ENCODE results near the gene ASB6.
"Not testable (repeated sequence)": the region's sequence is repeated elsewhere in the genome, so short reads cannot be mapped to it uniquely, and the experiment has no call there.

The ASB6 gene

GRCh38 chr9:129669946-129670345 is 28.0 kb upstream of the ASB6 start:
- in situ Hi-C loops (cut with HindIII; ENCODE audit: low pct_ligation_motif_present, low pct_unique_long_range_greater_than_20kb, low sequenced_read_pairs), result no loop called here
- DNase-seq, result no peak

DNA sequence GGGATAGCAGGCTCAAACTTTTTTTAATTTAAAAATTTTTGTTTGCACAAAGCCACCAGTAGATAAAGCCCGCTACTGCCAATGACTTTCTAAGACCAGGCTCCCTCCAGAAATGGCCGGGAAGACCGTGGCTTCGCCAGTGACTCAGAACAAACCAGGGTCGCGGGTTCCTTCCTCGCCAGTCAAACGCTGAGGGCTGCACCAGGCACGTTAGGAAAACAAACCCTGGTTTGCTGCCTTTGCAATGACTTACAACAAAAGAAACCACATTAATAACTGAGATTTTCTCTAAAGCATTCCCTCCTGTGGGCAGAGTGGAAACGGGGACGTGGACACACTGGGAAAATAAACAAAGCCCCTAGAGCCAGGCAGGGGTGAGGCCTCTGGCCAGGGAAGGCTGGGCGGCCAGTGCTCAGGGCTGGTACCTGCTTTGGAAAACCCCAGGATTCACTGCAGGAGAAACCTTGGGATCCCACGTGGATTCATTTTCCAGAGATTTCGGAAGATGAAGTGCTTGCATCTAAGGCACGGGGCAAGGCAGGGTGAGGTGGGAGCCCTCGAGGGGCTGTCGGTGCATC is 27.3 kb upstream of the ASB6 start:
- in situ Hi-C loops (cut with HindIII; ENCODE audit: low pct_ligation_motif_present, low pct_unique_long_range_greater_than_20kb, low sequenced_read_pairs), result no loop called here
- DNase-seq, result no peak

DNA sequence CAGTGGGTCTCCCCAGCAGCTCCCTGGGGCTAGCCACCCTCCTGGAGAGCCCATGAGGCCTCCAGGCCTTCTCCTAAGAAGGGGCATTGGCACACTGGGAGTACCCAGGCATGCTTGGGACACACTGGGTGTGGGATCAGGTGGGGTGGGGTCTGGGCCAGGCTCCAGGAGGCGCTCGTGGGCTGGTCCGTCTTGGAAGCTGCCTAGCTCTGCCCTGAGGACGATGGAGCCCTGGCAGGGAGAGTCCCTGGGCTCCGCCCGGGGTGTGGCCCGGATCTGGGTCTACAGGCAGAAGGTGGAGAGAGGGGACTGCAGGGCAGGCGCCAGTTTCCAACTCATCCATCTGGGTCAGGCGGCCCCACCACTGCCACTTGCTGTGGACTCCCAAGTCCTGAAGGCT is 25.9 kb upstream of the ASB6 start:
- no peak for DNase-seq
- in situ Hi-C loops (cut with HindIII; ENCODE audit: low pct_ligation_motif_present, low pct_unique_long_range_greater_than_20kb, low sequenced_read_pairs), result no loop called here

GRCh38 chr9:129667378-129667777 is 25.4 kb upstream of the ASB6 start:
- DNase-seq, result no peak
- in situ Hi-C loops (cut with HindIII; ENCODE audit: low pct_ligation_motif_present, low pct_unique_long_range_greater_than_20kb, low sequenced_read_pairs), result no loop called here

DNA sequence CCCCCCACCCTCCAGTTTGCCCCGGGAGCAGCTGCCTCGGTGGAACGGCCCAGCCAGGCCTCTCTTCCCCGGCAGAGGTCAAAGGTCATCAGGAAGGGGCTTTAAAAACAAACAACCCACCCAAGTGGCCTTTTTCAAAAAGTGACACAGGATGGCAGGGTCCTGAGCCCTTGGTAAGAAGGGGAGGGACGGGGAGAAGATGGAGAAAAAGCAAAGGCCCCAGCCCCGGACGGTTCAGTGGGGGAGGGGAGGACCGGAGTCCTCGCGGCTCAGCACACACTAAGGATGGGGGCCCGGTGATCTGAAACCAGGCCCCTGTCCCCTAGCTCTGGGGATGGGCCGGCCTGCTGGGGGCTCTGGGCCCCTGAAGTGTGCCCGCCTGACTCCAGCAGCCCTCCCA is 24.6 kb upstream of the ASB6 start:
- DNase-seq, result no peak
- in situ Hi-C loops (cut with HindIII; ENCODE audit: low pct_ligation_motif_present, low pct_unique_long_range_greater_than_20kb, low sequenced_read_pairs), result no loop called here

GRCh38 chr9:129665814-129666520 is 24.0 kb upstream of the ASB6 start:
- no peak for DNase-seq
- in situ Hi-C loops (cut with HindIII; ENCODE audit: low pct_ligation_motif_present, low pct_unique_long_range_greater_than_20kb, low sequenced_read_pairs), result no loop called here

- no peak for DNase-seq
- in situ Hi-C loops (cut with HindIII; ENCODE audit: low pct_ligation_motif_present, low pct_unique_long_range_greater_than_20kb, low sequenced_read_pairs), result no loop called here
Measured at GRCh38 chr9:129665389-129665775, 23.4 kb upstream of the ASB6 start, which contains the start of gene PRRX2. Gene PRRX2 (plus strand): TSS chr9:129665647. CDS start chr9:129665868, 221 bp downstream.

GRCh38 chr9:129664746-129665388 is 22.9 kb upstream of the ASB6 start:
- DNase-seq, result no peak
- in situ Hi-C loops (cut with HindIII; ENCODE audit: low pct_ligation_motif_present, low pct_unique_long_range_greater_than_20kb, low sequenced_read_pairs), result no loop called here

- DNase-seq; in situ Hi-C loops (cut with HindIII; ENCODE audit: low pct_ligation_motif_present, low pct_unique_long_range_greater_than_20kb, low sequenced_read_pairs): not testable (repeated sequence)
Measured at GRCh38 chr9:129662239-129662638, 20.3 kb upstream of the ASB6 start.

DNA sequence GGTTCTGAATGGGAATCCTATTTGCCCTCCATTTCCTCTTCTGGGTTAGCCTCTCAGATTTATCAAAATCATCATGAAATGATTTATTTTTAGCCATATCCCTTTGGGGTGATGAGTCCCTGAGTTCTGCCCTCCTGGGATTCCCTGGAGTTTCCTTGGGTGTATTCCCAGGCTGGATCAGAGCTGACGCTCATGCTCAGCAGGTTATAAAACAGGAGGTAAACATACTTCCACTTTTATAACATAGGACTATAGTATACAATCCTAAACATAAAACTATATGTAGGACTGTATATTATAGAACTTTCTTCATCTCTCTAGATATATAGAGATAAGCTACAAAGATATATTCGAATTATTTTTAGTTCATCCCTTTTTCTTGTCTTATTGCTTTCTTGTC is 19.1 kb upstream of the ASB6 start:
- in situ Hi-C loops (cut with HindIII; ENCODE audit: low pct_ligation_motif_present, low pct_unique_long_range_greater_than_20kb, low sequenced_read_pairs), result no loop called here
- no peak for DNase-seq

GRCh38 chr9:129656795-129657390 is 14.9 kb upstream of the ASB6 start:
- DNase-seq, result peak; percentile 44
- in situ Hi-C loops (cut with HindIII; ENCODE audit: low pct_ligation_motif_present, low pct_unique_long_range_greater_than_20kb, low sequenced_read_pairs), result no loop called here

GRCh38 chr9:129655696-129656095 is 13.7 kb upstream of the ASB6 start:
- in situ Hi-C loops (cut with HindIII; ENCODE audit: low pct_ligation_motif_present, low pct_unique_long_range_greater_than_20kb, low sequenced_read_pairs), result no loop called here
- DNase-seq, result no peak

DNA sequence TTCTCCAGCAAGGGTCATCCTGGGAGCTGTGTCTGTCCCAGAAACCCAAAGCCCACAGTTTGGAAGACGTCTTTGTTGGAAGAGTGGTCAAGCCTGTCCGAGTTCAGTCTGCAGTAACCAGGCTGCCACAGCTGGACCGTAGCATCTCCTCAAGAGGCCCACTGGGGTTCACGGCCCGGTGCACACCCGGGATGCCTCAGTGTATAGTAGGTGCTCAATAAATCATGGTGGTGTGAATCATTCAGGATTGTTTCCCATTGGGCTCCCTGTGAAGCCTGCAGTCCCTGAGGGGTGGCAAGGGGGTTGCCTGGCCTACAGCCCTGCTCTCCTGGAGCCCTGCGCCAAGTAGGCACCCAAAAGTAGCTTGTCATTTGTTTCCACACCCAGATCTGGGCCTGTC is 13.2 kb upstream of the ASB6 start:
- DNase-seq, result no peak
- in situ Hi-C loops (cut with HindIII; ENCODE audit: low pct_ligation_motif_present, low pct_unique_long_range_greater_than_20kb, low sequenced_read_pairs), result no loop called here

DNA sequence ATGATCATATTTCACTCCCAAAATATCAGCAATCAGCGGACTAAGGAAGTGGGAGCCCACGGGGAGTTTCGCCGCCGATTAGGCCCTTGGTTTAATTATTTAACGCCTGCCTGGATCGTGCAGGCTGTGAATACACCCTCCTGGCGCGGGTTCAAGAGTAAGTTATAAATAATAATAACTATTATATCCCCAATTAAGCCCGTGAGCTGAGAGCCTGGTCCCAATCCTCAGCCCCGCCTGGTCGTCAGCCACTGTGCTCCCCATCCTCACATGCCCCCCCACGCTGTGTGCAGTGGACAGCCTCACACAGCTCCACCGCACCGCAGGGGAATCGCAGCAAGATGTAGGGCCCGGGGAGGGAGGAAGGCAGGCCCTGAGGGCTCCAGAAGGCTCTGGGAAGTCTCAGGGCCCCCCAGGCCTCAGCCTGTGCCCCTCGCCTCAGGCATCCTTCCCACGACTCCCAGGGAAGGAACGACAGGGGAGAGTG is 12.6 kb upstream of the ASB6 start:
- no peak for DNase-seq
- in situ Hi-C loops (cut with HindIII; ENCODE audit: low pct_ligation_motif_present, low pct_unique_long_range_greater_than_20kb, low sequenced_read_pairs), result no loop called here

GRCh38 chr9:129653823-129654553 is 12.0 kb upstream of the ASB6 start:
- DNase-seq, result no peak
- in situ Hi-C loops (cut with HindIII; ENCODE audit: low pct_ligation_motif_present, low pct_unique_long_range_greater_than_20kb, low sequenced_read_pairs), result no loop called here

GRCh38 chr9:129650680-129651235 is 8.8 kb upstream of the ASB6 start:
- DNase-seq, result no peak
- in situ Hi-C loops (cut with HindIII; ENCODE audit: low pct_ligation_motif_present, low pct_unique_long_range_greater_than_20kb, low sequenced_read_pairs), result no loop called here

- in situ Hi-C loops (cut with HindIII; ENCODE audit: low pct_ligation_motif_present, low pct_unique_long_range_greater_than_20kb, low sequenced_read_pairs), result no loop called here
- no peak for DNase-seq
Measured at GRCh38 chr9:129649726-129650679, 8.1 kb upstream of the ASB6 start.

DNA sequence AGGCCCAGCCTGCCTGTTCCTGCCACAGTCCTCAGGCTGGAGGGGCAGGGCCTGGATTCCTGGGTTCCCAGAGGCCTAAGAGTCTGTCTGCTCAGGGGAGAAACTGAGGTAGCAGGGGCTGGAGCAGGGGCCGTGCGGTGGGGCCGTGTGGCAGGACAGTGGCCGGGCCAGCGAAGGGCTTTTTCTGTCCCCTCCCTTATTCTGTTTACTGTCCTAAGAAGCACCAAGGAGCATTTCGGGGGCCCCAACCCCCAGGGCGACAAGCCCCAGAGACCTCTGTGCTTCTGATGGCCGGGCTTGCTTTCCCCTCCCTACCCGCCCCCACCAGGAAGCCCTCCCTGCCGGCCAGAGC is 6.8 kb upstream of the ASB6 start:
- DNase-seq, result no peak
- in situ Hi-C loops (cut with HindIII; ENCODE audit: low pct_ligation_motif_present, low pct_unique_long_range_greater_than_20kb, low sequenced_read_pairs), result no loop called here

Data from ACHN (cell line).